GM06990 (cell line): ENCODE measurements around the gene ANKLE1.

Source experiments
- DNase-seq: peaks from one replicate; pipeline ENCODE4 v3.0.0-alpha.2; 2011; ENCODE audit not compliant: insufficient read length; ENCODE audit errors: extremely low read depth
- H3K27me3 ChIP-seq: replicated peaks from 2 replicates; pipeline ENCODE4 v1.6.0; 2011; ENCODE audit warnings: low read length; ENCODE audit not compliant: control insufficient read depth, insufficient read depth
- H3K36me3 ChIP-seq: 2 replicates; pipeline ENCODE4 v1.5.1; 2011; ENCODE audit warnings: low read length; ENCODE audit not compliant: control insufficient read depth, insufficient read depth
- H3K4me3 ChIP-seq: replicated peaks from 2 replicates; pipeline ENCODE4 v1.5.1; 2011; ENCODE audit warnings: low read depth, mild to moderate bottlenecking, control low read depth, low read length
- CTCF ChIP-seq: IDR thresholded peaks from 2 replicates; pipeline ENCODE4 v1.5.1; 2011; ENCODE audit warnings: low read length, control low read depth, mild to moderate bottlenecking, inconsistent platforms; ENCODE audit not compliant: insufficient read depth, poor library complexity, severe bottlenecking

ANKLE1 gene

DNA sequence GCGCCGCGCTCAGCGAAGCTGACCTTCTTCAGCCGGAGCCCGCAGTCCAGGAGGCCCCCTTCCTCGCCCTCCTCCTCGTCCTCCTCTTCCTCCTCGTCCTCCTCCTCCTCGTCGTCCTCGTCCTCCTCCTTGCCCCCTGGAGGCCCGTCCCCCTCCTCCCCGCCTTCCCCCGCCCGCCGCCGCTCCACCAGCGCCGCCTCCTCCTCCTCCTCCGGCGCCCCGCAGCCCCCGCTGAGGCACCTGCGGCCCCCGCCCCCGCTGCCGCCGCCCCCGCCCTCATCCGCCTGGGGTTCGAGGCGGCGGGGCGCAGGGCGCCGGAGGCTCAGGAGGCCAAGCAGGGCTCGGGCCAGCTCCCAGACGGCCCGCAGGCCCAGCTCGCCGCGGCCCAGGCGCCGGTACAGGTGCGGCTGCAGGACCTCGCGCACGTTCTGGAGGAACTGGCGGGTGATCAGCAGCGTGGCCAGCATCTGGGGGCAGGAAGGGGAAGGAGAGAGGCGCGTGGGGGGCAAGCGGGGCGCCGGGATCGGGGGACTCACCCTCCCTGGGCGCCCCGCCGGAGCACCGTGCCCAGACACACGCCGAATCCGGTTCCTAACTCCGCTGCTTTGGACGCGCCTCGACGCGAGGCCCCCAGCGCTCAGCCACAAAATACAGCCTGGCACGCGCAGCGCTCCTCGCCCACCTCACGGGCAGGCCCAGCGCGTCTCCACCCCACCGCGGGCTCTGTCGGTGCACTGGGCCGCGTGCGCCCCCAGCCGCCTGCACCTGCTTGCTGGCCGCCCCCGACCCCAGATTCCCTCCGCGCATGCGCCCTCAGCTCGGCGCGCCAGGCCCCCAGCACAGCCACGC, 47.0 kb downstream of the ANKLE1 start:
- Histone ChIP-seq H3K36me3 (no peaks in the 10 kb centered on the region), H3K4me3 (peak overlapping the region; percentile 35), H3K27me3 (no peaks in the 10 kb centered on the region; the same call in 1 of the 2 replicates)
- DNase-seq, result no peak
- TF ChIP-seq CTCF, result no peak

GRCh38 chr19:17329366-17330261, 47.9 kb downstream of the ANKLE1 start:
- no peak for DNase-seq
- no peak for TF ChIP-seq CTCF
- H3K4me3 ChIP-seq, result no peak overlapping the region
- H3K27me3 ChIP-seq, result no peaks in the 10 kb centered on the region; the same call in 1 of the 2 replicates
- H3K36me3 ChIP-seq, result no peaks in the 10 kb centered on the region

DNA sequence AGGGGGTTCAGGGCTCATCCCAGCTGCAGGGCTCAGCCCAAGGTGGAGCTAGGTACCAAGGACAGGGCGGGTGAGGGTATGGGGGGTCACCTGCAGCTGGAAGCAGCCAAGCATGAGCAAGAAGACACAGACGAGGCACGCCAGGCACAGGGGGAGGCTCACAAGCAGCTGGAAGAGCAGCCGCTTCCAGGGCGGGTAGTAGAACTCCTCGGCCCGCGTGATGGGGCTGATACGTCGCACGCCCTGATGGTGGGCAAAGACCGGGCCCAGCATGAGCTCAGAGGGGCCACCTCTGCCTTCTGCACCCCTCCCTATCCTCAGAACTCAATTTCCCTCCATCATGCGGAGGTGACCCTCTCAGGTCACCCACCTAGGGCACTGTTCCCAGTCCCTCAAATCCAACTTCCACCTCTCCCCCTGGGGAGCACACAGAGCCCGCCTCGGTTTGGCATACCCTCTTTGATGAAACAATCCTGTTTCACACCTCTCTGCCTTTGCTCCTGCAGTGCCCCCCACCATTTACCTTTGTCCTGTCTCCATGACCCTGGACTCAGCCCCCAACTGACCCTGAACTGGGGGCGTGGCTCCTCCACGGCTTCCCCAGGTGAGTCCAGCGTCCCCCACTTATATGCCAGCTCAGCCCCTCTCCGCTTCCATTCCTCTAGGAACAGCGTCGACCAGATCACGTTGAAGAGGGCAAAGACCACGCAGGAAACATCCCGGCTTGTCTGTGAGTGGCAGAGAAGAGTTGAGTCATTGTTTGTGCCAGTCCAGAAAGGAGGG, 48.8 kb downstream of the ANKLE1 start:
- no peaks in the 10 kb centered on the region for H3K36me3 ChIP-seq
- H3K27me3 ChIP-seq, result no peaks in the 10 kb centered on the region; the same call in 1 of the 2 replicates
- H3K4me3 ChIP-seq, result no peak overlapping the region
- TF ChIP-seq CTCF, result no peak
- DNase-seq, result no peak

GRCh38 chr19:17331045-17331558, 49.4 kb downstream of the ANKLE1 start:
- H3K36me3 ChIP-seq, result no peaks in the 10 kb centered on the region
- no peak for DNase-seq

More at GRCh38 chr19:17331045-17331558, 49.4 kb downstream of the ANKLE1 start:
- H3K27me3 ChIP-seq, result no peaks in the 10 kb centered on the region; the same call in 1 of the 2 replicates
- H3K4me3 ChIP-seq, result no peak overlapping the region
- TF ChIP-seq CTCF, result no peak
